Superior temporal gyrus (tissue), 1 donor: Measurements from ENCODE around the gene TARP.
"Not testable (repeated sequence)": the region's sequence is repeated elsewhere in the genome, so short reads cannot be mapped to it uniquely, and the experiment has no call there.

Source experiments
- DNase-seq: peaks from one replicate; pipeline ENCODE4 v3.0.0-alpha.2; 2016; ENCODE audit errors: extremely low spot score

Gene TARP

GRCh38 chr7:38299275-38299931 is 26.0 kb upstream of the TARP start:
- no peak for DNase-seq

DNA sequence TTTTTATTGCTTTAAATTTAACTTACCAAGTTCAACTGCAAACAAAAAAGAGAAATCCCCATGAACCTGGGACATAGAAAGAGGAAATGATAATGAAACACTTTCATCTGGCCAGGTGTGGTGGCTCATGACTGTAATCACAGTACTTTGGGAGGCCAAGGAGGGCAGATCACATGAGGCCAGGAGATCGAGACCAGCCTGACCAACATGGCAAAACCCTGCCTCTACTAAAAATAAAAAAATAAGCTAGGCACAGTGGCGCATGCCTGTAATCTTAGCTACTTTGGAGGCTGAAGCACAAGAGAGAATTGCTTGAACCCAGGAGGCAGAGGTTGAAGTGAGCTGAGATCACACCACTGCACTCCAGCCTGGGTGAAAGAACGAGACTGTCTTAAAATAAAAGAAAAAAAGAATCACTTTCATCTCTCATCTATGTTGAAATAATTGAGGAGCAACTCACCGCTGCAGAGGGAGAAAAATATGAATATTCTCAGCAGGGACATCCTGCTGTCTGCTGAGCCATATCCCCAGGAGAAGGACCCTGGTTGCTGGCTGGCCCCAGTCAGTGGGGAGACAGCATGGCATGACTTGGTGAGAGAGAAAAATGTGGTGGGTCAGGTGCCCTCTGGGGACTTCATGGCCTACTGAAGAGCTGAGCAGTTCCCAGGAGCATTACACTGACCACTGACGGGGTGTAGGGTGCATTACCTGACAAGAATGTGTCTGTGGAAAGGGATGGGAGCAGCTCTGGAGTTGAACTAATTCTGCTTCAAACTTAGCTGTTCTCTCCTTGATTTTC is 22.8 kb upstream of the TARP start:
- DNase-seq: no peak

DNA sequence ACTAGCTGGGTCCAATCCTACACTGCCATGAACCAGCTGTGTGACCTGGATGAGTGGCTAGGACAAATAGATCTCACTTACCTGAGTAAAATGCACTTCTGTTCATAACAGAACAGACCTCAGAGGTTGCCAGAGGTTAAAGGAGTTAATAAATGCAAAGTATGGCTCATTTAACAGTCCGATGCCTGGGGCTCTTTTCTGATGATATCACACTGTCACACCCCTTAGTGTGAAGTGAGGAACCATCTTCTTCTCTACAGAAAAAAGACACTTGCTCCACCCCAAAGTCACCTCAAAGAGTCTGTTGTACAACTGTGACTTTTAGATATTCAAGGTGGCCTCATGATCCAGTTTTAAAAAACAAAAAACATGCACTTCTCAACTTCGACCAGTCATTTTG is 21.5 kb upstream of the TARP start:
- DNase-seq: no peak

- no peak for DNase-seq
These were observed 19.0 kb upstream of the TARP start for GRCh38 chr7:38292442-38292841.

- no peak for DNase-seq
These were observed 18.2 kb upstream of the TARP start for GRCh38 chr7:38291650-38292049.

DNA sequence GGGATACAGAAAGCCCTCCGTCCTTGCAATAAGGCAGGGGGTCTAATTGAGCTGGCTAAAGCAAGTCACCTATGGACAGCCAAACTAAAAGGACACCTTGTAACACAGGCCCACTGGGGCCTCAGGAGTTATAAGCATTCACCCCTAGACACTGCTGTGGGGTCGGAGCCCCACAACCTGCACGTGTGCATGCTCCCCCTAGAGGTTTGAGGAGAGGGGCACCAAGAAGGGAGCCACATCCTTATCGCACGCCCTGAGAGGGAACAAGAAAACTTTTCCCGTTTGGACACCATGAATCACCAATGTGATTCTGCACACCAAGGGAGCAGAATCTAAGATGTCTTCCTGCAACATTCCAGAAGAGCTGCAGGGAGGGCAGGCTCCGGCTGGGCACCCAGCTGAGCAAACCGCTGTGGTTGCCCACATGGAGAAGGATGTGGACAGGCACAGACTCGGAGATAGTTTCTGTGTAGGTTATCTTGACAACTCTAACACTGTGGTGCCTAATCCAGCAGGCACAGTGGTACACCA is 17.7 kb upstream of the TARP start:
- DNase-seq: no peak

DNA sequence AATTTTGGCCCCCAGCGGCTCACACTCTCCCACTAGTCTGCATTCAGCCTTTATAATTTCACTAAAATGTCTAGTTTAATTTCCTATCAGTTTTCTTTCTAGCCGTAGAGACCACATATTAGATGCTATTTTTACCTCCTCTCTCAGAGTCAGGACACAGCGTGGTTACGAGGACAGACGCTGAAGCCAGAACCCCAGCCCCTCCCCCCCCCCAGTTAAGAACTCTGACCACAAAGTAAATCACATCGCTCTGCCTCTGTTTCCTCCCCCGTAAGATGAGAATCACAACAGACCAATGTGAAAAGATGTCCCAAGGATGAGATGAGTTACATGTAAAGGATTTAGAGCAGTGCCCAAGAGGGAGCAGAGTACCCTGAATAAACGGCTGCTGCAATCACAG is 11.1 kb upstream of the TARP start:
- DNase-seq: no peak

DNA sequence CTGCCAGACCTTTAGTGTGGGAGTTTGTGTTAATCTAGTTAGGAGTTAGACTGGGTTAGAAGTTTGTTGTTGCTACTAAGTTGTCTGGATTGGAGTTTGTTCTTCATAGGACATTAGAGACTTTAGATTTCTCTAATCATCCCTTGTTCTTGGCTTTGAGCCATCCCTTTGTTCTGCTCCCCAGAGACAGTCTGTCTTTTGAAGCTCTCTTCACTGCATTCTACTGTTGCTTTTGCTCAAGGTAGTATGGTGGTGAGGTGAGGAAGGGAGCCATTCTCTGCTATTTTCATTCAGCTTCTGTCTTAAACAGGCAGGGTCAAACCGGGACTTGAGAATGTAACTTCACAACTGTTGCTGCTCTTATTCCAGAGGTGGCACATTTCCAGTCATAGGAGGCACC is 10.4 kb upstream of the TARP start:
- no peak for DNase-seq

- DNase-seq: no peak
These were observed 9.7 kb upstream of the TARP start for GRCh38 chr7:38283107-38283506.

DNA sequence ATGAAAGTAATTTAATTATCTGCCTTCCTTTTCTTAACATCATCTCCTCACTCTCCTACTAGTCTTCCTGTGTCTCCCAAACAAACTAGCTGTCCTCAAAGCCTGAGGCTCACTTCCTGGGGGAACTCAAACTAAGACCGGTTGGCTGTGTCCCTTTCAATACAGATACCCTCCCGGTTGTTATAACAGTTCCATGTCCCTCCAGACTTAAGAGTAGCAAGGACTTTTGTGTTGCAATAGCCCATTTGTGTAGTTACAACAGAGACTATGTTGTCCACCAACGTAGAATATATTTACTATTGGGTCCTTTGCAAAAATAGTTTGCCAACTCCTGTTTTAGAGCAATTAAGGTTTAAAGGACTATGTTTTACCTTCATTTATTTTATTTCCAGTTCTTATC is 8.6 kb upstream of the TARP start:
- DNase-seq: no peak

GRCh38 chr7:38281266-38281665 is 7.8 kb upstream of the TARP start:
- no peak for DNase-seq

- no peak for DNase-seq
These were observed 7.3 kb upstream of the TARP start for GRCh38 chr7:38280707-38281106.

DNA sequence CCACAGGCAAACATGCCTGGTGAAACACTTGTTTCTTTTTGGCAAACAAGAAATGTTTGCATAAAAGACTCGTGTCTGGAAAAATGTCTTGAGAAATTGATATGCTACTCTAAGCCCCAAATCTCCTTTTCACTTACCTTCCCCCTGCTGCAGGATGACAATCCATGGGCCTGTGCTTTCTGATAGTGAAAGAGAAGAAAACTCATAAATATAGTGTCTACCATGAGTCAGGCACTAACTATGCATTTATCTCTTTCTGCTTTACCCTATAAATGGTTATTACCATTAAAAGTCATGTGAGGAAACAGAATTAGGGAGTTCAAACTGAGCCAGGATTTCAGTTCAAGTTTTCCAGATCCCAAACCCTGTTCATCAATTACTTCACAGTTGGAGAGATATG is 6.6 kb upstream of the TARP start:
- DNase-seq: no peak

DNA sequence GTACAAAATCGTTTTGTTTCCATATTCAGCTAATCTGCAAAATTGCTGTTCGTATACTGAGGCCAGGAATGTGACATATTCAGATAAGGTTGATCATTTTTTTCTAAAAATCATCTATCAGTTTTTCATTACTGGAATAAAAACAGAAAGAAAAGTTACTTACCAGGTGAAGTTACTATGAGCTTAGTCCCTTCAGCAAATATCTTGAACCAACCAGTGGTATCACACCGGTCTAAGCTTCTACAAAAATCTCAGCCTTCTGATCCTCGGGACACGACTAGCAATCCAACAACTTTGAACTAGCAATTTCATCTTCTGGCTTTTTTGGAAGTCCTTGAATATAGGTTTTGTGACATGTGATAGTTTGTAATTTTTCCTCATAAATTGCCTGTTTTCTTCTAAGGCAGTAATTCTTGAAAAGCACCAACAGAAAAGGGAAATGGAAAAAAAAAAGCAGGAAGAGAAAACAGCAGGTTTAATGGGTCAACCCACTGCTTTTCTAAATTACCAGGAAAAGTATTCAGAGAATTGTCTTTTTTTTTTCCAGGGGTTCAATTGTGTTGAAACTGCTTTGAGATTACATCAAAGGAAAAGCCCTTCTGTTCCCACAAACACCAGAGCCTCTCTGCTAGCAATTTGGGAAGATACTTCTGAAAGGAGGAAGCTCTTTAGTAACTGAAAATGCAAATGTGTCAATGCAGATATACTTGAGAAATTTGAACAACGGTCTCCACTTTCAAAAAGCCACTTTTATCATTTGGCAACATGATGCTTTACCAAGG is 2.9 kb upstream of the TARP start:
- DNase-seq: no peak

DNA sequence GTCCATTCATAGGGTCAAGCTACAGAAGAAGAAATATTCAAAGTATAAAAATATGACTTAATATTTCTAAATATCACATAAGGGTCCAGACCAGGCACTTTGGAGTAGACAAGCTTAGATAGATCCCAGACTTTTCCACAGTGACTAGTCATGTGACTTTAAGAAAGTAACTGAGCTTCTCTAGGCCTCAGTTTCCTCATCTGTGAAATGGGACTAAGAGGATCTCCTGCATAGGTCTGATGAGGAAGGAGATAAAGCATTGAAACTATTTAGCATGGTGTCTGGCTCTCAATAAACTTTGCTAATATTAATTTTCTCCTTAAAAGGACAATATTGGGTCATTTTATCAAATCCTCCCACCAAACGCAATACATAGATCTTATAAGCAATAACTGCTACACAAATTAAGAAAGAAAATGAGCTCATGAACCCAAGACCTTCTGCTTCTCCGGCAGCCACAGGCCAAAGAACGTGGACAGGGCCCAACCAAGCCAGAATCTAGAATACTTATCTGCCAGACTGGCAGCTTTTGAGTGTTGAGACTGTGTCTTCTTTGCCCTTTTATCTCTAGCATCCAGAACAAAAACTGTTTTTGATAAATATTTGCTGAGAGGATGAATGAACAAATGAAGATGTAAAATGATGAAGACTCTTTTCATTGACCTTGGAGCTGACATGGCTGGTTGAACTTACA is 1.6 kb upstream of the TARP start:
- DNase-seq: no peak

DNA sequence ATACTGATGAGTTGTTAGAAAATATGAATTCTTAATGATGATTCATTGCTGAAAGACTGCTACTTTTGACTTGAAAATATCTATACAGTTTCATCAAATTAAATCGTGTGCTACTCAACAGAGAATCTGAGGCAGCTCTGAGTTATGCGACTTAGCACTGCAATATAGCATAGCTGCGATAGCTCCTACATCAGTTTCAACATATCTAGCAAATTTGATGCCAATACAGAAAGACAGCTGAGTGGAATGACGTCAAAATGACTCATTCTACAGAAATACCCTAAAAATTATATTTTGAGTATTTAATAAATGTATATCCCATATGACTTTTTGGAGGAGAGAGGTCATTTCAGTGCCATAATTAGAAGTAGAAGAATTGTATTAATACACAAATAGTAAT is 1.1 kb upstream of the TARP start:
- no peak for DNase-seq

DNA sequence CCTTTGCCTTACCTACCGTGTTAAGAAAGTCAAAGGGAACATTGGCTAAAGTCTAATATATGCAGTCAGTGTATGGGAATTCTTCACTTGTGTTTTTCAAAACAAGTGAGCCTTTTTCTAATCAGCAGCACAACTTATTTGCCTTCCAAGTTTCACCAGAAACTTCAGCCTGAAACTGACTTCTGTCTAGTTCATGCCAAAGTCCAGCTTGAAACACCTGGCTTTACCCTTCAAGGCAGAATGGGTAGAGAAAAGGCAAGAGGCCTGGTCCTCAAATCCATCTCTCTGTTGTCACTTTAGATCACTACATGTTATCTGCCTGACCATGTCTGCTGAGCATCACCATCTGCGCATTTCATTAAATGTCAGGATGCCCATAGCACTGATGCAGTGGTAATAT is 3.0 kb downstream of the TARP start:
- DNase-seq: not testable (repeated sequence)

GRCh38 chr7:38269704-38270346 is 3.6 kb downstream of the TARP start:
- DNase-seq: not testable (repeated sequence)

DNA sequence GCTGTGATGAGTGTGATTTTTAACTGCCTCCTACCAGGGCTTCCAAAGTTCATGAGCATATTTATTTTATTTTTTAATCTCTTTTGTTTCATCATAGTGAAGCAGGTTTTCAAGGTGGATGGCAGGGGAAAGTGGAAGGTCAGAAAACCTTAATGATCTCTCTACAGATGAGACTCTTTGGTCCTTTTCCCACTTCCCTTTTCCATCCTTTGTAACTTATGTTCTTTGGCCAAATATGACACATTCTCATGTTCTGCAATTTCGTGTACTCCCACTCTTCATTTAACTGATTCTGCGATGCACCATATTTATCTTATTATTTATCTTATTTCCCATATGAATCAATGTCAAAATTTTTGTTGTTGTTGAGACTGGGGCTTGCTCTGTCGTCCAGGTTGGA is 7.5 kb downstream of the TARP start:
- DNase-seq: not testable (repeated sequence)

DNA sequence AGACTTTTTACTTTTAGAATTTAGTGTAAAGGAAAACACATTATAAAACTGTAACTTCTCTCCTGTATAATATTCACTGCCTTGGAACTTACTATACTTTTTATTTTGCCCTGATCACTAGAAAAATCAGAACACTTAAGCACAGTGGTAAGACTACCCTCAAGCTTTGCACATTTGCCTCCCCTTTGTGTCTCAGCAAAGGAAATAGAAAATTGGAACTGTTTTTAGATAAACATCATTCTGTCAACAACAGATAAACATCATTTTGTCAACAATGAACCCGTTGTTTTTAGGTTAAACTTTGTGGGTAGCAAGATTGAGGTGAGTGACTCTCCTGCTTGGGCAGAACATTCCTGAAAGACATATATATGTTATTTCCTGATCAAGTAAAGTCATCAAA is 8.8 kb downstream of the TARP start:
- not testable (repeated sequence) for DNase-seq

DNA sequence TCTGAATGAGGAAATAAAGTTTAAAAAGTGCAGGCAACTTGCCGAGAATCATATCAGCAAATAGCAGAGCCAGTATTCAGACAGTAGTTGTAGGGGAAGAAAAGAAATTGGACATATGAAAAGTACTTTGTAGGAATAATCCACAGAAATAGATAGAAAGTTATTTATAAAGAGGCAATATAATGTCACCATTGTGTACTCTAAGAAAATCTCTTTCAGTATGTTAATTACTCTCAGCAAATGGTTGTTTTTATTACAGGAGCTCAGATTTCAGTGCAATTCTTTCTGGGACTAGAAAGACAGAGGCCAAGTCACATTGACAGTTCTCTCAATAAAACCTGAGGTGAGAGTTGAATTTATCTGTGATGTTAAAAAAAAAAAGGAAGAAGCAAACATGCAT is 10.2 kb downstream of the TARP start:
- DNase-seq: peak; percentile 17
